NAMALWA (cell line): Measurements from ENCODE around the gene CBFA2T2.
A peak's percentile ranks its signal among the peaks of the same experiment; 100 is the strongest.
"Not testable (repeated sequence)": the region's sequence is repeated elsewhere in the genome, so short reads cannot be mapped to it uniquely, and the experiment has no call there.

Experiments used
- DNase-seq: peaks from one replicate; pipeline ENCODE4 v3.0.0-alpha.2; 2015; ENCODE audit warnings: low spot score

The CBFA2T2 gene

GRCh38 chr20:33507461-33507860 lies 17.6 kb downstream of the CBFA2T2 start:
- no peak for DNase-seq

GRCh38 chr20:33508015-33508414 lies 18.1 kb downstream of the CBFA2T2 start:
- not testable (repeated sequence) for DNase-seq

GRCh38 chr20:33509057-33509456 lies 19.2 kb downstream of the CBFA2T2 start:
- not testable (repeated sequence) for DNase-seq

DNA sequence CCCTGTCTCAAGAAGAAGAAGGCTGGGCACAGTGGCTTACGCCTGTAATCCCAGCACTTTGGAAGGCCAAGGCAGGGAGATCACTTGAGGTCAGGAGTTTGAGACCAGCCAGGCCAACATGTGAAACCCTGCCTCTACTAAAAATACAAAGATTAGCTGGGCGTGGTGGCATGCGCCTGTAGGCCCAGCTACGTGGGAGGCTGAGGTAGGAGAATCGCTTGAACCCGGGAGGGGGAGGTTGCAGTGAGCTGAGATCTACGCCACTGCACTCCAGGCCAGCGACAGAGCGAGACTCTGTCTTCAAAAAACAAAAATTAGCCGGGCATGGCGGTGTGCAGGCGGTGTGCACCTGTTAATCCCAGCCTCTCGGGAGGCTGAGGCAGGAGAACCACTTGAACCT lies 22.0 kb downstream of the CBFA2T2 start:
- not testable (repeated sequence) for DNase-seq

GRCh38 chr20:33515569-33516216 lies 25.8 kb downstream of the CBFA2T2 start:
- peak; percentile 28 for DNase-seq

GRCh38 chr20:33516882-33517281 lies 27.0 kb downstream of the CBFA2T2 start:
- no peak for DNase-seq

DNA sequence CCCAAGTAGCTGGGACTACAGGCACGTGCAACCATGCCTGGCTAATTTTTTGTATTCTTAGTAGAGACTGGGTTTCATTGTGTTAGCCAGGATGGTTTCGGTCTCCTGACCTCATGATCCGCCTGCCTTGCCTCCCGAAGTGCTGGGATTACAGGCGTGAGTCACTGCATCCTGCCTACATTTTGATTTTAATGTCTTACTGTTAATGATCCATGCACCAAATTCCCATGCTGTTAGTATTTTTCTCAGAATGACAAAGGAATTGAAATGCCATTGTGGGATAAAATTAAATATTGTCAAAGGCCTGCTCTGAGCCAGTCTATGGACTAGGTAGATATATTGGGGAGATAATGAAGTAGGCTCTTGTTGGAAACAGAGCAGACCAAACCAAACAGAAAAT lies 28.2 kb downstream of the CBFA2T2 start:
- DNase-seq: no peak

DNA sequence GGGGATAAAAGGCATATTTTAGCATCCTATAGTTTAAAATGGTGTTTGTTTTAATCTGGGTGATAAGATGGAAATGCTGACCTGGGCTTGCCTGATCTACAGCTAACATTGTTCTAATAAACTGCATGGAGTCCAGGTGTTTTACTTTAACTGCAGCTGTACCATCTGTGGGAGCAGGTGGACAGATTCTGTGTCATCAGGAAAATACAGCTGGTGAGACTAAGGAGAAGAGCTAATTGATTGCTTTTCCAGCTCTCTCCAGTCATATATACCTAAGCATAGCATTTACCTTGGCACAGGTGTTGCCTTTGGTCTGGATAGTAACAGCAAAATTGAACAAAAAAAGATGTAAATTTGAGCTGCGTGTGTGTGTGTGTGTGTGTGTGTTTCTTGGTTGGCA lies 31.6 kb downstream of the CBFA2T2 start:
- peak; percentile 25 for DNase-seq

- no peak for DNase-seq
These were observed 32.4 kb downstream of the CBFA2T2 start for GRCh38 chr20:33522256-33522820.

DNA sequence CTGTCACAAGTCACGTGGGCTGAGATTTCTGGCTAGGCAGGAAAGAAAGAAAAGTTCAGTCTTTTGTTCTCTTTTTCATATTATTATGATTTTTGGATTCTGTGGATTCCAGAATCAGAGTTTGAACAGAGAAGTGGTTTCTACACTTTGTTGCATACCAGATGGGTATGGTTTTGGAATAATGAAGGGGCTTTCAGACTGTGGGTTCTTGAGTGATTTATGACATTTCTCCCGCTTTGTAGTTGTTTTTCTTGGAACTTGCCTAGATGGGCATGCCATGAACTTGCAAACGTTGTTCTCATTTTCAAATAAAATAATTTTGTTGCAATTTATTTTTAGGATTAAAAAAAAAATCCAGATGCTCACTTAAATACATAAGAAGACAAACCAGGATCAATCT lies 34.4 kb downstream of the CBFA2T2 start:
- DNase-seq: no peak

GRCh38 chr20:33526769-33527168 lies 36.9 kb downstream of the CBFA2T2 start:
- no peak for DNase-seq

DNA sequence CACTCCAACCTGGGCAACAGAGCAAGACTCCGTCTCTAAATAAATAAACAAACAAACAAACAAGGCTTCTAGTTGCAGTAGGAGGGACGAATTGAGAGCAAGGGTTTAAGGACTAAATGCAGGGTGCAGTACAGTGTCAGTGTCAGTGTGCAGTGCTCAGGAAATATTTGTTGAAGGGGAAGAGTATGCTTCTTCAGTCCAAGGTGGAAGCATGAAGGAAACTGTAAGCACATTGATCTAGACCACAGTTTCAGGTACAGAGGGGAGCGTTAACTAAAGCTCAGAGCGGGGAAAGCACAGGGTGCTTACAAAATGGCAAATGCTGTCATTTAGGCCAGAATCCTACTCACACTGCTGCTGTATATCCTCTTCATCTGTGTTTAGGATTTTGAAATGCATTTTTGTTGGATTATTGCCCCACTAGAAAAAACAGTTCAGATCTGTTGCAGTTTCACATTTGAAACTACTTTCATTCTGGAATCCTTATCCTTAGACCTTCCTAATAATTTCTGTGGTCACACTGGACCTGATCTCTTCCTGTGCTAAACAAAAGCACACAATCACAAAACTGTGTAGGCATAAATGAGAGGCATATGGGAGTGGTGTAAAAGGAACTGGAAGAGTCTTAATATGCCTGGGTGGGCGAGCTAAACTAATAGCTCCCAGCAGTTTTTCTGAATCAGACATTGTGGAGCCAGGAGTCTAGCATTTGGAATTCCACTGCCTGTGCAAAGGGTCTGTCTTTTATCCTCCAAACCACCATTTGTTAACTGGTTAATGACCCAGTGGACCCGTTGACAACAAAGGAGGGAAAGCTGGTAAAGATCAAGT lies 41.4 kb downstream of the CBFA2T2 start:
- DNase-seq: no peak

DNA sequence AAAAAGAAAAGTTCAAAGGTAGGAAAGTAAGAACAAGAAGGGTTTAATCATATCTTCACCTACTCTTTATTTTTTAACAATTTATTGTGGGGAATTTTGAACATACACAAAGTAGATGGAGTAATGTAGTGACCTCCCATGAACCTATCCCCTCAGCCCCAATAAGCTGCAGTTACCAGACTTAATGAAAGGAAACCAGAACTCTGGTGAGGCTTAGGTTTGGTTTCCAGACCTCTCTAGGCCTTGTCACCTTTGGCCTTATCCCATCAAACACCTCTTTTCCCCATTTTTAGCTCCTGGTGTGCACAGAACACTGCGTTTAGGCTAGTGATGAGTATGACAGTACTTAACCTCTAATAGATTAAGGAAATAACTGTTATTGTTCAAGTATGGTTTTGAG lies 42.0 kb downstream of the CBFA2T2 start:
- DNase-seq: no peak

DNA sequence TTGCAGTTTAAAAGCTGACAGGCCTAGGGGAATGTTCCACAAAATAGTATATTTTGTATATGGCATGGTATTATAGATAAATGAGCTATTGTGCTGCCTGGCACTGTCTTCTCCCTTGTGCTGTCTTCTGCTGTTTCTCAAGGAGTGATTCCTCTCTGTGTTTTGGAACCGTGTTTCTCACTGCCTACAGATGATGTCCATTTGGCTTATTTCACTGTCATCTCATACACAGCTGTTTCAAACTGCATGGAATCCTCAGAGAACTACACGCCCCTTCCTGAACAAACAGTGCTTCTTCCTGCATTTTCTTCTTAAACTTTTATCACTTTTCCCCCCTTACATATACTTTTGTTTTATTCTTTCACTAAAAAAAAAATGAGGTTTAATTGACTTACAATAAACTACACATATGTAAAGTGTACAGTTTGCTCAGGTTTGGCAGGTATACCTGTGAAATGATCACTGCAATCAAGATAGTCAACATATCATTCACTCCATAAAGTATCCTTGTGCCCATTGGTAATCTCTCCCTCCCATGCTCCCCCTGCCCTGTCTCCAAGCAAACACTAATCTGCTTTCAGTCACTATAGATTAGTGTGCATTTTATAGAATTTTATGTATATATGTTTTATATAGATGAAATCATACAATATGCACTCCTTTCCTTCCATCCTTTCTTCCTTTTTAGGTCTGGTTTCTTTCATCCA lies 43.0 kb downstream of the CBFA2T2 start:
- DNase-seq: no peak

GRCh38 chr20:33535717-33536116 lies 45.8 kb downstream of the CBFA2T2 start:
- not testable (repeated sequence) for DNase-seq

GRCh38 chr20:33537608-33538007 lies 47.7 kb downstream of the CBFA2T2 start:
- no peak for DNase-seq

GRCh38 chr20:33539129-33539528 lies 49.2 kb downstream of the CBFA2T2 start:
- no peak for DNase-seq

DNA sequence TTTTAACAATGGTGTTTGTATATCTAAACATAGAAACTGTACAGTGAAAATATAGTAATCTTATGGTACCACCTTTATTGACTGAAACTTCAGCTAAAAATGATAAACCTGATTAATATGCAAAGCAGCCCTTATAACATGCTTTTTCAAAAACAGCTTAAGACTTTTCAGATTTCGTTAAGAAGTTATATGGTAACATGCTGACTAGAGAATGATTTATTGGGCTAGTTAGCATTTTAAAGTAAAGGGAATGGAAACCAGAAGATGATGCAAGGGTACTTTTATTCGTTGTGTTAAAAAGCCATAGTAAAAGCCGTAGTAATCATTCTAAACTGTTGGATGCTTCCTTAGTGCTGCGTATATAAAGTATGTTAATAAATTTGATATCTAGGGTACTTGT lies 50.5 kb downstream of the CBFA2T2 start:
- no peak for DNase-seq

DNA sequence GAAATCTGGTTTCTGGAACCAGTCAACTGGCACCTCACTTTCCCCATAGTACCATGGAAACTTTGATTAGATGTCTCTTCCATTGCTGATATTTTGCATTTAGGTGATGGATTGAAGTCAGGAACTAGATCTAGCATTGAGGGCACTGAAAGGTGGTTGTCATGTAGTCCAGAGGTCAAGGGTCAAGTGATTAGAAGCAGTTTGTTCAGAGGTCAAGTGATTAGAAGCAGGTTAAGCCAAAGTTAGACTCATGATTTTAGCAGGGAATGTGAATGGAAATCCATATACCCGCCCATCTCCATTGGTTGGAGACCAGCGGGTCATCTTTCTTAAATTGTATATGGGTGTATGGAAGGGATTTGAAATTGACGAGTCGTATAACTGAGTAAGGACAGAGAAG lies 51.2 kb downstream of the CBFA2T2 start:
- no peak for DNase-seq

DNA sequence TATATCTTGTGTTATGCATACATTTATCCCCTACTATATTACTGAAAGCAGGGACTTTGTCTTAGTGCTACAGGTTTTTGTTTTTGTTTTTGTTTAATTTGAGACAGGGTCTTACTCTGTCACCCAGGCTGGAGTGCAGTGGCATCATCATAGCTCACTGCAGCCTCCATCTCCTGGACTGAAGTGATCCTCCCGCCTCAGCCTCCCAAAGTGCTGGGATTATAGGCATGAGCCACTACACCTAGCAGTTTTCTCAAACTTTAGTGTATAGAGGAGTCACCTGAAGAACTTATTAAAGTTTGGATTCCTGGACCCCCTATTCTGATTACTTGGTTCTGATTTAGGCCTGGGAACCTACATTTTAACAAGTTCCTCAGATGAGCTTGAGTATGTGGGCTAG lies 51.9 kb downstream of the CBFA2T2 start:
- DNase-seq: no peak

- DNase-seq: no peak
These were observed 55.9 kb downstream of the CBFA2T2 start for GRCh38 chr20:33545763-33546162.

- DNase-seq: no peak
These were observed 59.5 kb downstream of the CBFA2T2 start for GRCh38 chr20:33549229-33549999.
